Measurements from ENCODE around the gene QRICH1. TPM values are rescaled to one million over a fixed set of nuclear protein-coding genes. Genes with fewer than 3 reads are reported as not detected.

QRICH1 gene
- total RNA-seq, 1 experiment from 2014 or later: 123 TPM

DNA sequence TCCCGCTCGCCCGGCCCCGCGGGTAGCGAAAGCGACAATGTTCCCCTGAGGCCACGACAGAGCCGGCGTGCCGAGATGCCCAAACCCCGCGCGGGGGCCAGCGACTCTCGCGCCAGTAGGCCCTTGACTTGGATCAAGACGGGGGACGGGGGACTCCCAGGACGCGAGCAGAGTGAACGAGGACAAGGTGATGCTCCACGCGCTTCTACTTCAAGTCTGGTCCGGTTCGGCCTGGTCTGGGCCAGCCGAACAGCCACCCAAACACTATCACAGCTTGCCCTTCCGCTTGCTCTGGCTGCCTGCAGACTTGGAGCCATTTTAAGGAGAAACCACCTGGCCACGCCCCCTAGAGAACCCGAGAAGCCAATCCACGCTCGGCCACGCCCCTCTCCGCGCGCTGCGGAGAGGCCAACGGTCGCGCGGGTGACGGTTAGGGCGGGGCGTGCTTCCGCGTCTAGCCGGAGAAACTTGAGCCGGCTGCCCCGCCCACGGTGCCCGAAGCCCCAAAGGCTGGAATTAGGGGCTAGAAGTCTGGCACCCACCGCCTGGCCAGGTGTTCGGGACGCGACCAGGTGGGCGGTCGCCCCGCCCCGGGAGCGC, 72.6 kb downstream of the QRICH1 start (continued):
- TF ChIP-seq RORB (CRISPR knock-in tag; IDR thresholded peaks at IDR 0.05) (no peak), MAX (CRISPR knock-in tag; IDR thresholded peaks at IDR 0.05) (0 out of 2 replicates have a peak, but pooled peaks have one; percentile 64), NR3C1 (CRISPR knock-in tag; conservative IDR thresholded peaks at IDR 0.05; ENCODE audit: low read depth) (no peak; the same call in 1 of the 2 replicates), NR2C2 (CRISPR knock-in tag; IDR thresholded peaks at IDR 0.05) (0 out of 2 replicates have a peak, but pooled peaks have one; percentile 50), MYBL2 (CRISPR knock-in tag; IDR thresholded peaks at IDR 0.05) (no peak), TP53 (CRISPR knock-in tag; IDR thresholded peaks at IDR 0.05) (no peak), ZNF219 (CRISPR knock-in tag; IDR thresholded peaks at IDR 0.05; ENCODE audit: borderline replicate concordance) (no peak), ZNF317 (CRISPR knock-in tag; IDR thresholded peaks at IDR 0.05; ENCODE audit: borderline replicate concordance, low read depth) (no peak), ELF4 (CRISPR knock-in tag; IDR thresholded peaks at IDR 0.05; ENCODE audit: low read depth) (no peak), CREM (CRISPR knock-in tag; IDR thresholded peaks at IDR 0.05) (0 out of 2 replicates have a peak, but pooled peaks have one; percentile 35), HMGXB4 (CRISPR knock-in tag; IDR thresholded peaks at IDR 0.05) (no peak), ETV6 (CRISPR knock-in tag; IDR thresholded peaks at IDR 0.05) (peak; percentile 61), SMAD4 (CRISPR knock-in tag; IDR thresholded peaks at IDR 0.05) (0 out of 2 replicates have a peak, but pooled peaks have one; percentile 55), ATF6 (CRISPR knock-in tag; IDR thresholded peaks at IDR 0.05) (no peak), EMX1 (CRISPR knock-in tag; IDR thresholded peaks at IDR 0.05) (no peak), JAZF1 (CRISPR knock-in tag; IDR thresholded peaks at IDR 0.05) (no peak), AFF4 (CRISPR knock-in tag; IDR thresholded peaks at IDR 0.05; ENCODE audit: borderline replicate concordance) (peak; percentile 16; the same call in 1 of the 2 replicates), ZNF671 (CRISPR knock-in tag; IDR thresholded peaks at IDR 0.05) (no peak)
- TF ChIP-seq, protein P1, sequence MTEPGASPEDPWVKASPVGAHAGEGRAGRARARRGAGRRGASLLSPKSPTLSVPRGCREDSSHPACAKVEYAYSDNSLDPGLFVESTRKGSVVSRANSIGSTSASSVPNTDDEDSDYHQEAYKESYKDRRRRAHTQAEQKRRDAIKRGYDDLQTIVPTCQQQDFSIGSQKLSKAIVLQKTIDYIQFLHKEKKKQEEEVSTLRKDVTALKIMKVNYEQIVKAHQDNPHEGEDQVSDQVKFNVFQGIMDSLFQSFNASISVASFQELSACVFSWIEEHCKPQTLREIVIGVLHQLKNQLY (CRISPR knock-in tag; IDR thresholded peaks at IDR 0.05): no peak
- TF ChIP-seq, protein P2, sequence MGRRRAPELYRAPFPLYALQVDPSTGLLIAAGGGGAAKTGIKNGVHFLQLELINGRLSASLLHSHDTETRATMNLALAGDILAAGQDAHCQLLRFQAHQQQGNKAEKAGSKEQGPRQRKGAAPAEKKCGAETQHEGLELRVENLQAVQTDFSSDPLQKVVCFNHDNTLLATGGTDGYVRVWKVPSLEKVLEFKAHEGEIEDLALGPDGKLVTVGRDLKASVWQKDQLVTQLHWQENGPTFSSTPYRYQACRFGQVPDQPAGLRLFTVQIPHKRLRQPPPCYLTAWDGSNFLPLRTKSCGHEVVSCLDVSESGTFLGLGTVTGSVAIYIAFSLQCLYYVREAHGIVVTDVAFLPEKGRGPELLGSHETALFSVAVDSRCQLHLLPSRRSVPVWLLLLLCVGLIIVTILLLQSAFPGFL (CRISPR knock-in tag; IDR thresholded peaks at IDR 0.05; ENCODE audit: borderline replicate concordance): no peak
- TF ChIP-seq, protein P3, sequence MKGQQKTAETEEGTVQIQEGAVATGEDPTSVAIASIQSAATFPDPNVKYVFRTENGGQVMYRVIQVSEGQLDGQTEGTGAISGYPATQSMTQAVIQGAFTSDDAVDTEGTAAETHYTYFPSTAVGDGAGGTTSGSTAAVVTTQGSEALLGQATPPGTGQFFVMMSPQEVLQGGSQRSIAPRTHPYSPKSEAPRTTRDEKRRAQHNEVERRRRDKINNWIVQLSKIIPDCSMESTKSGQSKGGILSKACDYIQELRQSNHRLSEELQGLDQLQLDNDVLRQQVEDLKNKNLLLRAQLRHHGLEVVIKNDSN (CRISPR knock-in tag; IDR thresholded peaks at IDR 0.05): peak; percentile 41; the same call in 1 of the 2 replicates
- TF ChIP-seq, protein P4, sequence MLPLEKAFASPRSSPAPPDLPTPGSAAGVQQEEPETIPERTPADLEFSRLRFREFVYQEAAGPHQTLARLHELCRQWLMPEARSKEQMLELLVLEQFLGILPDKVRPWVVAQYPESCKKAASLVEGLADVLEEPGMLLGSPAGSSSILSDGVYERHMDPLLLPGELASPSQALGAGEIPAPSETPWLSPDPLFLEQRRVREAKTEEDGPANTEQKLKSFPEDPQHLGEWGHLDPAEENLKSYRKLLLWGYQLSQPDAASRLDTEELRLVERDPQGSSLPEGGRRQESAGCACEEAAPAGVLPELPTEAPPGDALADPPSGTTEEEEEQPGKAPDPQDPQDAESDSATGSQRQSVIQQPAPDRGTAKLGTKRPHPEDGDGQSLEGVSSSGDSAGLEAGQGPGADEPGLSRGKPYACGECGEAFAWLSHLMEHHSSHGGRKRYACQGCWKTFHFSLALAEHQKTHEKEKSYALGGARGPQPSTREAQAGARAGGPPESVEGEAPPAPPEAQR (CRISPR knock-in tag; IDR thresholded peaks at IDR 0.05): no peak
- TF ChIP-seq, protein P5, sequence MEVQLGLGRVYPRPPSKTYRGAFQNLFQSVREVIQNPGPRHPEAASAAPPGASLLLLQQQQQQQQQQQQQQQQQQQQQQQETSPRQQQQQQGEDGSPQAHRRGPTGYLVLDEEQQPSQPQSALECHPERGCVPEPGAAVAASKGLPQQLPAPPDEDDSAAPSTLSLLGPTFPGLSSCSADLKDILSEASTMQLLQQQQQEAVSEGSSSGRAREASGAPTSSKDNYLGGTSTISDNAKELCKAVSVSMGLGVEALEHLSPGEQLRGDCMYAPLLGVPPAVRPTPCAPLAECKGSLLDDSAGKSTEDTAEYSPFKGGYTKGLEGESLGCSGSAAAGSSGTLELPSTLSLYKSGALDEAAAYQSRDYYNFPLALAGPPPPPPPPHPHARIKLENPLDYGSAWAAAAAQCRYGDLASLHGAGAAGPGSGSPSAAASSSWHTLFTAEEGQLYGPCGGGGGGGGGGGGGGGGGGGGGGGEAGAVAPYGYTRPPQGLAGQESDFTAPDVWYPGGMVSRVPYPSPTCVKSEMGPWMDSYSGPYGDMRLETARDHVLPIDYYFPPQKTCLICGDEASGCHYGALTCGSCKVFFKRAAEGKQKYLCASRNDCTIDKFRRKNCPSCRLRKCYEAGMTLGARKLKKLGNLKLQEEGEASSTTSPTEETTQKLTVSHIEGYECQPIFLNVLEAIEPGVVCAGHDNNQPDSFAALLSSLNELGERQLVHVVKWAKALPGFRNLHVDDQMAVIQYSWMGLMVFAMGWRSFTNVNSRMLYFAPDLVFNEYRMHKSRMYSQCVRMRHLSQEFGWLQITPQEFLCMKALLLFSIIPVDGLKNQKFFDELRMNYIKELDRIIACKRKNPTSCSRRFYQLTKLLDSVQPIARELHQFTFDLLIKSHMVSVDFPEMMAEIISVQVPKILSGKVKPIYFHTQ (CRISPR knock-in tag; IDR thresholded peaks at IDR 0.05): no peak

Measured in WTC11 (cell line).